ENCODE results near the gene KCNIP1. TPM values are rescaled to one million over a fixed set of nuclear protein-coding genes. Genes with fewer than 3 reads are reported as not detected.

KCNIP1 gene
- total RNA-seq, 4 donors from 2014 or later = 0.97 to 1.7 TPM; not detected in 2

- Histone ChIP-seq H3K27me3 (peaks cover 0 to 16% (median 0%) of the 10 kb centered on the region in 4 donors), H3K27ac (replicated peaks in 1 of 4) (no peak overlapping the region), H3K9me3 (no peaks in the 10 kb centered on the region), H3K4me3 (no peak overlapping the region), H3K36me3 (no peaks in the 10 kb centered on the region), H3K4me1 (no peaks in the 10 kb centered on the region)
- intact Hi-C loops (cut with DNase I) = no loop called here
- no peak for DNase-seq (ENCODE audit: extremely low spot score)
- TF ChIP-seq POLR2AphosphoS5 (IDR thresholded peaks at IDR 0.05) = no peak
- 79% methylated on average over 3 of the region's 3 CpGs for WGBS
Measured at GRCh38 chr5:170532935-170533334, 29.1 kb downstream of the KCNIP1 start.

DNA sequence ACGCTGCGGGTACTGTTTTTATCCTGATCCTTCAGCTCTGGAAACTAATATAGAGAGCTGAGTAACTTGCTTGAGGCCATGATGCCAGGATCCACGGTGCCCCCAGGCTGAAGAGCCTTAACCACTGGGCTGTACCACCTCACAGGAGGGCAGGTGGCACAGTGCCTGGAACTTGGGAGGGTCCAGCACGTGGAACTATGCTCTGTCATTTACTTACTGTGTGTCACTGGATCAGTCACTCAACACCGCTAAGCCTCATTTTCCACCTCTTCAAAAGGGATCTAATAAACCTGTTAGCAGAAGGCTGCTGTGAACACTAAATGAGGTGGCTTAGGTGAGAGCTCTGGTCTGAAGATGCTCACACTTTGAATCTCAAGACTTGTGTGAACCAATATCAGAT lies 29.6 kb downstream of the KCNIP1 start:
- Histone ChIP-seq H3K36me3 (no peaks in the 10 kb centered on the region), H3K4me1 (no peaks in the 10 kb centered on the region), H3K27ac (replicated peaks in 1 of 4) (no peak overlapping the region), H3K4me3 (no peak overlapping the region), H3K27me3 (peaks cover 0 to 16% (median 0%) of the 10 kb centered on the region in 4 donors), H3K9me3 (no peaks in the 10 kb centered on the region)
- 79% methylated on average over 5 of the region's 5 CpGs for WGBS
- no peak for TF ChIP-seq EP300 (IDR thresholded peaks at IDR 0.05)
- TF ChIP-seq POLR2AphosphoS5 (IDR thresholded peaks at IDR 0.05) = no peak
- no peak for TF ChIP-seq CTCF (IDR thresholded peaks at IDR 0.05)
- no peak for TF ChIP-seq POLR2A (IDR thresholded peaks at IDR 0.05; ENCODE audit: low read depth)
- intact Hi-C loops (cut with DNase I) = no loop called here
- no peak for DNase-seq (ENCODE audit: extremely low spot score)

- Histone ChIP-seq H3K27ac (replicated peaks in 1 of 4) (no peak overlapping the region), H3K36me3 (no peaks in the 10 kb centered on the region), H3K4me3 (no peak overlapping the region), H3K9me3 (no peaks in the 10 kb centered on the region), H3K27me3 (peaks cover 0 to 16% (median 0%) of the 10 kb centered on the region in 4 donors), H3K4me1 (no peaks in the 10 kb centered on the region)
- DNase-seq (ENCODE audit: extremely low spot score) = no peak
- intact Hi-C loops (cut with DNase I) = no loop called here
- no peak for TF ChIP-seq CTCF (IDR thresholded peaks at IDR 0.05)
- TF ChIP-seq POLR2A (IDR thresholded peaks at IDR 0.05; ENCODE audit: low read depth) = no peak
- no peak for TF ChIP-seq POLR2AphosphoS5 (IDR thresholded peaks at IDR 0.05)
- no peak for TF ChIP-seq EP300 (IDR thresholded peaks at IDR 0.05)
- WGBS = 51% methylated on average over 2 of the region's 2 CpGs
Measured at GRCh38 chr5:170534177-170534576, 30.4 kb downstream of the KCNIP1 start.

- H3K4me1 ChIP-seq = no peaks in the 10 kb centered on the region
- DNase-seq (ENCODE audit: extremely low spot score) = no peak
- H3K4me3 ChIP-seq = no peak overlapping the region
- H3K27me3 ChIP-seq = peaks cover 0 to 16% (median 0%) of the 10 kb centered on the region in 4 donors
- no peaks in the 10 kb centered on the region for H3K36me3 ChIP-seq
- intact Hi-C loops (cut with DNase I) = no loop called here
- 90% methylated on average over 6 of the region's 7 CpGs for WGBS
- H3K9me3 ChIP-seq = no peaks in the 10 kb centered on the region
- H3K27ac ChIP-seq (replicated peaks in 1 of 4) = no peak overlapping the region
- TF ChIP-seq POLR2AphosphoS5 (IDR thresholded peaks at IDR 0.05) (no peak), CTCF (IDR thresholded peaks at IDR 0.05) (no peak), POLR2A (IDR thresholded peaks at IDR 0.05; ENCODE audit: low read depth) (no peak), EP300 (IDR thresholded peaks at IDR 0.05) (no peak)
Measured at GRCh38 chr5:170534941-170535340, 31.1 kb downstream of the KCNIP1 start.

- DNase-seq (ENCODE audit: extremely low spot score) = no peak
- Histone ChIP-seq H3K4me1 (no peaks in the 10 kb centered on the region), H3K4me3 (no peak overlapping the region), H3K27ac (replicated peaks in 1 of 4) (no peak overlapping the region), H3K27me3 (peaks cover 0 to 16% (median 0%) of the 10 kb centered on the region in 4 donors), H3K9me3 (no peaks in the 10 kb centered on the region), H3K36me3 (no peaks in the 10 kb centered on the region)
- intact Hi-C loops (cut with DNase I) = no loop called here
- WGBS = 73% methylated on average over 4 of the region's 4 CpGs
- TF ChIP-seq POLR2A (IDR thresholded peaks at IDR 0.05; ENCODE audit: low read depth) (no peak), CTCF (IDR thresholded peaks at IDR 0.05) (no peak), POLR2AphosphoS5 (IDR thresholded peaks at IDR 0.05) (no peak), EP300 (IDR thresholded peaks at IDR 0.05) (no peak)
Measured at GRCh38 chr5:170536525-170536924, 32.7 kb downstream of the KCNIP1 start.

Measured in esophagus muscularis mucosa (tissue), 4 donors.